K562 (cell line): ENCODE measurements around the gene TUBB1. TPM values are rescaled to one million over a fixed set of nuclear protein-coding genes. Genes with fewer than 3 reads are reported as not detected.

Source experiments
- CGGBP1 ChIP-seq: fragments of 250-450 bp; sonication (Bioruptor Pico); IDR thresholded peaks from 2 replicates; pipeline ENCODE4 v1.9.0; 2021; ENCODE audit warnings: mild to moderate bottlenecking
- CHD2 ChIP-seq: IDR thresholded peaks from 2 replicates; pipeline ENCODE4 v1.6.1; 2011; ENCODE audit warnings: low read depth, low read length
- CHD7 ChIP-seq: fragments of 200-600 bp; sonication (generic); IDR thresholded peaks from one replicate; pipeline ENCODE4 v1.6.1; 2012; ENCODE audit warnings: mild to moderate bottlenecking, low read depth, low read length, inconsistent platforms
- E2F6 ChIP-seq, 2 experiments: IDR thresholded peaks; 2 replicates each; pipeline ENCODE4 v1.6.1; 2011; ENCODE audit warnings: borderline replicate concordance in 1 of 2, control low read depth in 1 of 2, low read depth in 1 of 2, low read length in 1 of 2, mild to moderate bottlenecking in 1 of 2, mixed read lengths in 1 of 2, moderate library complexity in 1 of 2; ENCODE audit not compliant: insufficient read depth in 1 of 2, insufficient read length in 1 of 2, poor library complexity in 1 of 2, severe bottlenecking in 1 of 2; ENCODE audit errors: extremely low read depth in 1 of 2
- GTF2F1 ChIP-seq: IDR thresholded peaks from 2 replicates; pipeline ENCODE4 v1.6.1; 2011; ENCODE audit warnings: low read depth, low read length, improper control_type of control experiment
- IRF9 ChIP-seq: fragments of 450-650 bp; IDR thresholded peaks from 2 replicates; pipeline ENCODE4 v1.6.1; 2016; ENCODE audit warnings: missing biosample characterization, missing genetic modification characterization
- ZBTB49 ChIP-seq: sonication (generic); formaldehyde crosslinking; IDR thresholded peaks from 2 replicates; pipeline ENCODE4 v1.8.0; 2022; ENCODE audit warnings: missing genetic modification reagents, mild to moderate bottlenecking, borderline replicate concordance
- polyA plus RNA-seq, 8 experiments: library from polyadenylated mRNA; depleted of rRNA in 4 of 8; stranded (reverse) in 5 of 8; unstranded in 3 of 8; fragments of >200 nt; fragmentation: Nextera tagmentation in 2 of 8; fragmentation: Illumina TruSeq in 1 of 8; extraction: Ambion mirVana in 2 of 8; extraction: Trizol in 1 of 8; gene quantifications; 2 replicates each; pipeline versions ENCODE4 v1.2.1 to v1.2.3, GENCODE V29; 2011 to 2014; ENCODE audit warnings: inconsistent platforms in 1 of 8, missing spikeins in 1 of 8
- total RNA-seq, 7 experiments: library from RNA; depleted of rRNA in 6 of 7; stranded (reverse); fragments of >200 nt in 6 of 7; fragmentation: Illumina TruSeq in 2 of 7; extraction: Trizol in 2 of 7; gene quantifications; 2 replicates each; pipeline versions ENCODE4 v1.2.1 to v1.2.3, GENCODE V29; 2011 to 2021; ENCODE audit warnings: low replicate concordance in 1 of 7

Gene TUBB1
- total and polyA plus RNA-seq, 9 of the 15 experiments (the other 6 are each of a cell fraction or from before 2014, with no cell fraction given), result 1.5 to 3.9 (median 2.4) TPM

- TF ChIP-seq CHD7 (no peak), CGGBP1 (CRISPR knock-in tag) (no peak), E2F6 (IDR thresholded peaks at IDR 0.05; ENCODE audit: borderline replicate concordance in 1 of 2, extremely low read depth in 1 of 2, insufficient read depth in 1 of 2, insufficient read length in 1 of 2, low read depth in 1 of 2, low read length in 1 of 2, poor library complexity in 1 of 2, severe bottlenecking in 1 of 2) (no peak), IRF9 (tag) (no peak), CHD2 (no peak), GTF2F1 (no peak), ZBTB49 (CRISPR knock-in tag) (no peak)
Observed at GRCh38 chr20:58978351-58979190, 40.7 kb upstream of the TUBB1 start (continued).
